GM21367 (cell line): ENCODE results near the gene GPR32.
"Not testable (repeated sequence)": the region's sequence is repeated elsewhere in the genome, so short reads cannot be mapped to it uniquely, and the experiment has no call there.

Experiments
- ATAC-seq: cut with Tn5 transposase; IDR thresholded peaks from one replicate; pipeline ENCODE4 v1.9.1; 2021; ENCODE audit not compliant: unreplicated experiment

The GPR32 gene

GRCh38 chr19:50779504-50780457 lies 9.5 kb downstream of the GPR32 start:
- ATAC-seq = no peak

- ATAC-seq = no peak
Measured at GRCh38 chr19:50780753-50781435, 10.6 kb downstream of the GPR32 start.

GRCh38 chr19:50783848-50784152 lies 13.5 kb downstream of the GPR32 start:
- ATAC-seq = not testable (repeated sequence)

GRCh38 chr19:50784710-50785109 lies 14.4 kb downstream of the GPR32 start:
- ATAC-seq = no peak

GRCh38 chr19:50785329-50785728 lies 15.1 kb downstream of the GPR32 start:
- no peak for ATAC-seq

- ATAC-seq = no peak
Measured at GRCh38 chr19:50790396-50790795, 20.1 kb downstream of the GPR32 start, which contains the start of gene ACP4. Gene ACP4 (plus strand): TSS chr19:50790415. CDS start chr19:50790415, 0 bp downstream.

GRCh38 chr19:50790922-50791467 lies 20.7 kb downstream of the GPR32 start:
- ATAC-seq = no peak

- ATAC-seq = no peak
Measured at GRCh38 chr19:50791594-50792271, 21.5 kb downstream of the GPR32 start.

GRCh38 chr19:50792272-50793250 lies 22.3 kb downstream of the GPR32 start:
- ATAC-seq = no peak

- no peak for ATAC-seq
Measured at GRCh38 chr19:50793558-50794065, 23.3 kb downstream of the GPR32 start.

GRCh38 chr19:50794074-50794875 lies 24.0 kb downstream of the GPR32 start:
- ATAC-seq = no peak

- no peak for ATAC-seq
Measured at GRCh38 chr19:50794876-50795663, 24.8 kb downstream of the GPR32 start.

- ATAC-seq = no peak
Measured at GRCh38 chr19:50795664-50796073, 25.4 kb downstream of the GPR32 start.

- ATAC-seq = no peak
Measured at GRCh38 chr19:50796128-50796633, 25.9 kb downstream of the GPR32 start.

- no peak for ATAC-seq
Measured at GRCh38 chr19:50796634-50797428, 26.6 kb downstream of the GPR32 start.

- ATAC-seq = no peak
Measured at GRCh38 chr19:50797429-50797780, 27.1 kb downstream of the GPR32 start.
